Effector memory CD8-positive, alpha-beta T cell (primary cell): ENCODE data around the gene GLO1.
"Not testable (repeated sequence)": the region's sequence is repeated elsewhere in the genome, so short reads cannot be mapped to it uniquely, and the experiment has no call there.

Experiments used
- ATAC-seq: fragments of 150-1000 bp; cut with Tn5 transposase; replicated peaks from 2 replicates; pipeline ENCODE4 v1.10.0; 2021; ENCODE audit warnings: mild to moderate bottlenecking, moderate library complexity
- DNase-seq, 3 experiments: peaks; one replicate each; pipeline ENCODE4 v3.0.0; 2021
- H3K27ac Mint-ChIP-seq, 2 donors: one replicate each; pipeline ENCODE4 v1.8.0; 2022; ENCODE audit warnings: mild to moderate bottlenecking in 2 of 2, mixed read lengths in 2 of 2, moderate library complexity in 2 of 2
- H3K27me3 Mint-ChIP-seq, 2 donors: one replicate each; pipeline ENCODE4 v1.8.0; 2022; ENCODE audit warnings: mixed read lengths in 2 of 2
- H3K36me3 Mint-ChIP-seq: one replicate; pipeline ENCODE4 v1.8.0; 2022; ENCODE audit warnings: mild to moderate bottlenecking, moderate library complexity, mixed read lengths; ENCODE audit not compliant: insufficient read depth
- H3K4me1 Mint-ChIP-seq, 2 donors: one replicate each; pipeline ENCODE4 v1.8.0; 2022; ENCODE audit warnings: low read depth in 2 of 2, mixed read lengths in 2 of 2
- H3K4me3 Mint-ChIP-seq, 2 donors: one replicate each; pipeline ENCODE4 v1.8.0; 2022; ENCODE audit warnings: mild to moderate bottlenecking in 2 of 2, mixed read lengths in 2 of 2, moderate library complexity in 2 of 2
- H3K9me3 Mint-ChIP-seq, 2 donors: one replicate each; pipeline ENCODE4 v1.8.0; 2022; ENCODE audit warnings: mixed read lengths in 2 of 2

GLO1 gene

GRCh38 chr6:38722038-38722437 lies 19.1 kb upstream of the GLO1 start:
- ATAC-seq (no peak), DNase-seq (no peak)
- Mint-ChIP-seq H3K4me1 (peaks cover 0 to 2% of the 10 kb centered on the region in 2 donors), H3K9me3 (peaks cover 0 to 3% of the 10 kb centered on the region in 2 donors), H3K4me3 (no peak overlapping the region), H3K36me3 (no peaks in the 10 kb centered on the region), H3K27me3 (peaks cover 22 to 23% of the 10 kb centered on the region in 2 donors), H3K27ac (no peak overlapping the region)

GRCh38 chr6:38720295-38720694 lies 17.4 kb upstream of the GLO1 start:
- Mint-ChIP-seq H3K36me3 (peaks cover 4% of the 10 kb centered on the region), H3K4me3 (no peak overlapping the region), H3K4me1 (peaks cover 1 to 3% of the 10 kb centered on the region in 2 donors), H3K27ac (no peak overlapping the region), H3K27me3 (peaks cover 34 to 35% of the 10 kb centered on the region in 2 donors), H3K9me3 (peaks cover 0 to 3% of the 10 kb centered on the region in 2 donors)
- DNase-seq (no peak), ATAC-seq (no peak)

- Mint-ChIP-seq H3K27ac (no peak overlapping the region), H3K36me3 (peaks cover 4% of the 10 kb centered on the region), H3K4me3 (no peak overlapping the region), H3K4me1 (peaks cover 3 to 8% of the 10 kb centered on the region in 2 donors), H3K9me3 (peaks cover 0 to 3% of the 10 kb centered on the region in 2 donors), H3K27me3 (peaks cover 34 to 35% of the 10 kb centered on the region in 2 donors)
- DNase-seq (no peak), ATAC-seq (no peak)
These were observed 16.4 kb upstream of the GLO1 start for GRCh38 chr6:38719358-38719757.

- no peak for ATAC-seq
- Mint-ChIP-seq H3K4me1 (peaks cover 13 to 19% of the 10 kb centered on the region in 2 donors), H3K9me3 (peaks cover 0 to 3% of the 10 kb centered on the region in 2 donors), H3K4me3 (no peak overlapping the region), H3K27ac (no peak overlapping the region), H3K36me3 (peaks cover 4% of the 10 kb centered on the region), H3K27me3 (peaks cover 30 to 34% of the 10 kb centered on the region in 2 donors)
- no peak for DNase-seq
These were observed 13.9 kb upstream of the GLO1 start for GRCh38 chr6:38716825-38717224.

GRCh38 chr6:38715016-38715689 lies 12.2 kb upstream of the GLO1 start, which contains the start of gene DNAH8:
Gene DNAH8, plus strand, starts transcription at chr6:38715311. Its CDS starts 7,499 bp downstream, at chr6:38722810.
- DNase-seq, result no peak
- Mint-ChIP-seq H3K36me3 (peaks cover 9% of the 10 kb centered on the region), H3K9me3 (no peaks in the 10 kb centered on the region), H3K27ac (peak within 1 kb of the TSS; percentile 88 to 91), H3K4me1 (peaks cover 13 to 19% of the 10 kb centered on the region in 2 donors), H3K4me3 (peak within 1 kb of the TSS; percentile 48 to 59), H3K27me3 (peaks cover 14 to 24% of the 10 kb centered on the region in 2 donors)
- ATAC-seq, result peak; percentile 43

GRCh38 chr6:38714239-38715015 lies 11.5 kb upstream of the GLO1 start:
- no peak for DNase-seq
- Mint-ChIP-seq H3K4me3 (peak overlapping the region; percentile 48 to 59), H3K36me3 (peaks cover 12% of the 10 kb centered on the region), H3K9me3 (no peaks in the 10 kb centered on the region), H3K4me1 (peaks cover 13 to 19% of the 10 kb centered on the region in 2 donors), H3K27me3 (peaks cover 13 to 19% of the 10 kb centered on the region in 2 donors), H3K27ac (peak overlapping the region; percentile 88 to 91)
- ATAC-seq, result peak; percentile 35

GRCh38 chr6:38713812-38714211 lies 10.9 kb upstream of the GLO1 start:
- no peaks in the 10 kb centered on the region for H3K9me3 Mint-ChIP-seq
- H3K27me3 Mint-ChIP-seq, result peaks cover 13 to 14% of the 10 kb centered on the region in 2 donors
- peak overlapping the region; percentile 88 to 91 for H3K27ac Mint-ChIP-seq
- DNase-seq (peak; percentile 31 to 38 (median 34)), ATAC-seq (peak; percentile 90)
- peak overlapping the region; percentile 48 to 59 for H3K4me3 Mint-ChIP-seq
- peaks cover 12% of the 10 kb centered on the region for H3K36me3 Mint-ChIP-seq
- peaks cover 13 to 19% of the 10 kb centered on the region in 2 donors for H3K4me1 Mint-ChIP-seq

GRCh38 chr6:38708496-38708895 lies 5.6 kb upstream of the GLO1 start:
- ATAC-seq (no peak), DNase-seq (no peak)
- Mint-ChIP-seq H3K9me3 (no peaks in the 10 kb centered on the region), H3K4me3 (no peak overlapping the region), H3K27me3 (peaks cover 12 to 22% of the 10 kb centered on the region in 2 donors), H3K27ac (no peak overlapping the region), H3K4me1 (peaks cover 3% of the 10 kb centered on the region in 2 donors), H3K36me3 (peaks cover 8% of the 10 kb centered on the region)

GRCh38 chr6:38705924-38706323 lies 3.0 kb upstream of the GLO1 start:
- no peak overlapping the region for H3K4me3 Mint-ChIP-seq
- no peak overlapping the region for H3K27ac Mint-ChIP-seq
- H3K36me3 Mint-ChIP-seq, result peaks cover 21% of the 10 kb centered on the region
- H3K9me3 Mint-ChIP-seq, result no peaks in the 10 kb centered on the region
- peaks cover 12 to 22% of the 10 kb centered on the region in 2 donors for H3K27me3 Mint-ChIP-seq
- DNase-seq, result no peak
- no peak for ATAC-seq
- peaks cover 11 to 24% of the 10 kb centered on the region in 2 donors for H3K4me1 Mint-ChIP-seq

GRCh38 chr6:38703949-38704590 lies 1.1 kb upstream of the GLO1 start:
- ATAC-seq (no peak), DNase-seq (no peak)
- peak overlapping the region in 1 of 2 donors; percentile 68 for H3K27ac Mint-ChIP-seq
- peaks cover 18 to 35% of the 10 kb centered on the region in 2 donors for H3K4me1 Mint-ChIP-seq
- peaks cover 5 to 9% of the 10 kb centered on the region in 2 donors for H3K9me3 Mint-ChIP-seq
- peaks cover 12 to 22% of the 10 kb centered on the region in 2 donors for H3K27me3 Mint-ChIP-seq
- H3K36me3 Mint-ChIP-seq, result peaks cover 17% of the 10 kb centered on the region
- no peak overlapping the region for H3K4me3 Mint-ChIP-seq

GRCh38 chr6:38701551-38701950 lies 1.4 kb downstream of the GLO1 start:
- no peak for DNase-seq
- Mint-ChIP-seq H3K9me3 (peaks cover 5 to 9% of the 10 kb centered on the region in 2 donors), H3K36me3 (peaks cover 17% of the 10 kb centered on the region), H3K27me3 (peaks cover 1 to 11% of the 10 kb centered on the region in 2 donors), H3K4me3 (peak overlapping the region; percentile 86 to 93), H3K27ac (peak overlapping the region; percentile 92 to 95), H3K4me1 (peaks cover 29 to 48% of the 10 kb centered on the region in 2 donors)
- ATAC-seq, result no peak

- not testable (repeated sequence) for H3K27ac Mint-ChIP-seq, ATAC-seq, H3K27me3 Mint-ChIP-seq, H3K9me3 Mint-ChIP-seq, DNase-seq, H3K4me3 Mint-ChIP-seq
- H3K36me3 Mint-ChIP-seq, result peaks cover 17% of the 10 kb centered on the region
- peaks cover 29 to 60% of the 10 kb centered on the region in 2 donors for H3K4me1 Mint-ChIP-seq
These were observed 3.2 kb downstream of the GLO1 start for GRCh38 chr6:38699702-38700101.

- no peaks in the 10 kb centered on the region for H3K27me3 Mint-ChIP-seq
- peak overlapping the region in 1 of 2 donors; percentile 40 for H3K27ac Mint-ChIP-seq
- H3K4me3 Mint-ChIP-seq, result no peak overlapping the region
- DNase-seq, result no peak
- no peak for ATAC-seq
- H3K9me3 Mint-ChIP-seq, result peaks cover 5 to 9% of the 10 kb centered on the region in 2 donors
- H3K36me3 Mint-ChIP-seq, result peaks cover 13% of the 10 kb centered on the region
- peaks cover 28 to 57% of the 10 kb centered on the region in 2 donors for H3K4me1 Mint-ChIP-seq
These were observed 5.1 kb downstream of the GLO1 start for GRCh38 chr6:38697846-38698245.
